B cell (primary cell): Measurements from ENCODE around the gene HTRA3. TPM values are rescaled to one million over a fixed set of nuclear protein-coding genes. Genes with fewer than 3 reads are reported as not detected.

Experiments used
- ATAC-seq: fragments of 200-7000 bp; cut with Tn5 transposase; one replicate; pipeline ENCODE4 v1.10.0; 2021; ENCODE audit warnings: low read depth, mild to moderate bottlenecking, moderate number of reproducible peaks, moderate library complexity
- CTCF ChIA-PET: fragments of 350-600 bp; sonication (Branson Sonifier 250); formaldehyde crosslinking; loops from one replicate; lab custom pipeline; 2021; ENCODE audit warnings: antibody characterized with exemption, inconsistent platforms; lab: Charles Lee
- POLR2A ChIA-PET: fragments of 350-600 bp; sonication (Branson Sonifier 250); formaldehyde crosslinking; loops from one replicate; lab custom pipeline; 2021; ENCODE audit warnings: antibody characterized with exemption; lab: Charles Lee
- DNase-seq: peaks from one replicate; pipeline ENCODE4 v3.0.0; 2013
- H2AFZ ChIP-seq: 2 replicates; pipeline ENCODE4 v1.6.1; 2012; ENCODE audit warnings: mild to moderate bottlenecking, low read depth, low read length; ENCODE audit not compliant: insufficient read depth, poor library complexity, severe bottlenecking
- H3K27ac ChIP-seq, 2 donors: 1 replicate in 1 of 2; 2 replicates in 1 of 2; pipeline ENCODE4 v1.5.1; 2012 to 2013; ENCODE audit warnings: low read length in 2 of 2, mild to moderate bottlenecking in 2 of 2, moderate library complexity in 1 of 2
- H3K27me3 ChIP-seq, 4 experiments: fragments of 200-600 bp in 1 of 4; sonication (generic) in 1 of 4; replicated peaks in 1 of 4; 1 replicate in 2 of 4; 2 replicates in 2 of 4; pipeline versions ENCODE4 v1.6.1 to v1.7.0; 2013 to 2016; ENCODE audit warnings: low read length in 3 of 4, mild to moderate bottlenecking in 2 of 4, mixed read lengths in 1 of 4, moderate library complexity in 1 of 4; ENCODE audit not compliant: insufficient read depth in 4 of 4, control insufficient read depth in 3 of 4; ENCODE audit errors: control extremely low read depth in 1 of 4
- H3K36me3 ChIP-seq, 2 experiments: replicated peaks in 1 of 2; 1 replicate in 1 of 2; 2 replicates in 1 of 2; pipeline versions ENCODE4 v1.6.1 to v1.7.1; 2013; ENCODE audit warnings: low read length in 1 of 2; ENCODE audit not compliant: insufficient read depth in 2 of 2, control insufficient read depth in 1 of 2; ENCODE audit errors: control extremely low read depth in 1 of 2, extremely low read depth in 1 of 2
- H3K4me1 ChIP-seq, 2 donors: fragments of 200-600 bp in 1 of 2; sonication (generic) in 1 of 2; 1 replicate in 1 of 2; 2 replicates in 1 of 2; pipeline versions ENCODE4 v1.5.1 to v1.6.1; 2013 to 2017; ENCODE audit warnings: low read length in 2 of 2; ENCODE audit not compliant: control insufficient read depth in 2 of 2, insufficient read depth in 2 of 2
- H3K4me2 ChIP-seq: replicated peaks from 2 replicates; pipeline ENCODE3; 2012; ENCODE audit warnings: mild to moderate bottlenecking, low read depth, low read length; ENCODE audit not compliant: poor library complexity, severe bottlenecking
- H3K4me3 ChIP-seq, 5 experiments: fragments of 200-600 bp in 1 of 5; sonication (generic) in 1 of 5; 1 replicate in 3 of 5; 2 replicates in 2 of 5; pipeline versions ENCODE4 v1.5.1 to v1.7.0; 2011 to 2016; ENCODE audit warnings: low read length in 4 of 5, mild to moderate bottlenecking in 4 of 5, low read depth in 2 of 5, control low read depth in 1 of 5, moderate library complexity in 1 of 5; ENCODE audit not compliant: insufficient read depth in 1 of 5; ENCODE audit errors: control extremely low read depth in 1 of 5, extremely low read depth in 1 of 5
- H3K79me2 ChIP-seq: fragments of 200-600 bp; sonication (generic); one replicate; pipeline ENCODE4 v1.6.0; 2016; ENCODE audit warnings: low read length; ENCODE audit not compliant: control insufficient read depth, insufficient read depth
- H3K9ac ChIP-seq: fragments of 200-600 bp; sonication (generic); 2 replicates; pipeline ENCODE4 v1.6.1; 2017; ENCODE audit warnings: mild to moderate bottlenecking, low read length, moderate library complexity
- H3K9me3 ChIP-seq, 3 donors: one replicate each; pipeline versions ENCODE4 v1.6.1 to v1.7.1; 2013; ENCODE audit warnings: low read length in 2 of 3; ENCODE audit not compliant: control insufficient read depth in 2 of 3, insufficient read depth in 1 of 3; ENCODE audit errors: control extremely low read depth in 1 of 3
- H4K20me1 ChIP-seq: 2 replicates; pipeline ENCODE4 v1.6.0; 2012; ENCODE audit warnings: mild to moderate bottlenecking, low read length; ENCODE audit not compliant: insufficient read depth, control insufficient read depth, poor library complexity, severe bottlenecking
- H3K27ac Mint-ChIP-seq: one replicate; pipeline ENCODE4 v1.8.0; 2021; ENCODE audit warnings: mixed read lengths
- H3K27me3 Mint-ChIP-seq: one replicate; pipeline ENCODE4 v1.8.0; 2021; ENCODE audit warnings: mixed read lengths
- H3K4me1 Mint-ChIP-seq: one replicate; pipeline ENCODE4 v1.8.0; 2021; ENCODE audit warnings: mixed read lengths
- H3K4me3 Mint-ChIP-seq: one replicate; pipeline ENCODE4 v1.8.0; 2021; ENCODE audit warnings: mixed read lengths
- H3K9me3 Mint-ChIP-seq: one replicate; pipeline ENCODE4 v1.8.0; 2022; ENCODE audit warnings: mixed read lengths; ENCODE audit not compliant: insufficient read depth
- CTCF ChIP-seq: fragments of 200-600 bp; IDR thresholded peaks from one replicate; pipeline ENCODE4 v1.8.0; 2022; ENCODE audit warnings: antibody characterized with exemption, mild to moderate bottlenecking
- EZH2 ChIP-seq: IDR thresholded peaks from 2 replicates; pipeline ENCODE4 v1.6.1; 2012; ENCODE audit warnings: borderline replicate concordance, low read depth, mild to moderate bottlenecking, moderate library complexity, low read length; ENCODE audit not compliant: insufficient read depth, poor library complexity, severe bottlenecking
- WGBS: methylation state at CpG from one replicate; pipeline ENCODE4 v1.1.5; 2013; ENCODE audit warnings: missing lambda C conversion rate; ENCODE audit not compliant: insufficient coverage; 5-methylcytosine and 5-hydroxymethylcytosine counted together
- intact Hi-C: fragments of 100-400 bp; cut with micrococcal nuclease; formaldehyde crosslinking; loops from one replicate; pipeline ENCODE4 v1.10.0; 2022
- polyA plus RNA-seq: library from polyadenylated mRNA; depleted of rRNA; stranded (reverse); fragments of >200 nt; gene quantifications from 2 replicates; pipeline ENCODE4 v1.2.3, GENCODE V29; 2012
- total RNA-seq, 2 donors: library from RNA; stranded (reverse); fragments of 120-200 nt in 1 of 2; gene quantifications; 1 replicate in 1 of 2; 2 replicates in 1 of 2; pipeline versions ENCODE4 v1.2.3 to v1.2.4, GENCODE V29; 2013 to 2022

The HTRA3 gene
- total and polyA plus RNA-seq, 2 donors (not counting 1 experiment from before 2014, with no cell fraction given) = not detected

GRCh38 chr4:8274066-8274652 is 4.6 kb downstream of the HTRA3 start:
- Mint-ChIP-seq H3K27ac (no peak overlapping the region), H3K27me3 (peaks cover 22% of the 10 kb centered on the region), H3K4me3 (no peak overlapping the region), H3K4me1 (no peaks in the 10 kb centered on the region), H3K9me3 (no peaks in the 10 kb centered on the region)
- Histone ChIP-seq H3K9ac (no peak overlapping the region), H4K20me1 (no peaks in the 10 kb centered on the region), H3K27ac (no peak overlapping the region), H2AFZ (no peak overlapping the region), H3K4me2 (no peak overlapping the region), H3K9me3 (no peaks in the 10 kb centered on the region), H3K4me3 (no peak overlapping the region), H3K36me3 (no peaks in the 10 kb centered on the region), H3K79me2 (no peaks in the 10 kb centered on the region), H3K4me1 (no peaks in the 10 kb centered on the region), H3K27me3 (peaks cover 0 to 8% (median 1%) of the 10 kb centered on the region in 4 experiments)
- ATAC-seq = no peak
- ChIA-PET CTCF (interaction anchor here (0.6 kb wide), 1 partner anchor 128 kb away, joined by 3 read pairs; no protein-coding TSS in a partner anchor), POLR2A (no interaction called here)
- TF ChIP-seq EZH2 (no peak), CTCF (no peak)
- DNase-seq = no peak
- intact Hi-C loops = no loop called here
- 92% methylated on average over 18 of the region's 21 CpGs for WGBS

GRCh38 chr4:8274765-8275547 is 5.4 kb downstream of the HTRA3 start:
- no peak overlapping the region for H3K27ac Mint-ChIP-seq
- no peak overlapping the region for H3K4me3 ChIP-seq
- 70% methylated on average over 17 of the region's 19 CpGs for WGBS
- peaks cover 21% of the 10 kb centered on the region for H3K27me3 Mint-ChIP-seq
- peaks cover 0 to 5% (median 0%) of the 10 kb centered on the region in 4 experiments for H3K27me3 ChIP-seq
- H3K4me1 ChIP-seq = no peaks in the 10 kb centered on the region
- no peak overlapping the region for H2AFZ ChIP-seq
- no peaks in the 10 kb centered on the region for H3K9me3 ChIP-seq
- H3K36me3 ChIP-seq = no peaks in the 10 kb centered on the region
- H3K4me1 Mint-ChIP-seq = no peaks in the 10 kb centered on the region
- intact Hi-C loops = no loop called here
- no peaks in the 10 kb centered on the region for H3K79me2 ChIP-seq
- ChIA-PET CTCF (interaction anchor here (0.6 kb wide), 1 partner anchor 127 kb away, joined by 3 read pairs; no protein-coding TSS in a partner anchor), POLR2A (no interaction called here)
- H4K20me1 ChIP-seq = no peaks in the 10 kb centered on the region
- no peak overlapping the region for H3K27ac ChIP-seq
- DNase-seq (no peak), ATAC-seq (no peak)
- no peak overlapping the region for H3K9ac ChIP-seq
- no peak overlapping the region for H3K4me2 ChIP-seq
- no peaks in the 10 kb centered on the region for H3K9me3 Mint-ChIP-seq
- no peak overlapping the region for H3K4me3 Mint-ChIP-seq
- TF ChIP-seq EZH2 (no peak), CTCF (no peak)
